NCI-H774 (cell line): ENCODE data around the gene PYDC1.
A peak's percentile ranks its signal among the peaks of the same experiment; 100 is the strongest.
"Not testable (repeated sequence)": the region's sequence is repeated elsewhere in the genome, so short reads cannot be mapped to it uniquely, and the experiment has no call there.

Experiments
- DNase-seq: peaks from one replicate; lab custom pipeline; 2025; lab: John Stamatoyannopoulos, UW

Gene PYDC1

DNA sequence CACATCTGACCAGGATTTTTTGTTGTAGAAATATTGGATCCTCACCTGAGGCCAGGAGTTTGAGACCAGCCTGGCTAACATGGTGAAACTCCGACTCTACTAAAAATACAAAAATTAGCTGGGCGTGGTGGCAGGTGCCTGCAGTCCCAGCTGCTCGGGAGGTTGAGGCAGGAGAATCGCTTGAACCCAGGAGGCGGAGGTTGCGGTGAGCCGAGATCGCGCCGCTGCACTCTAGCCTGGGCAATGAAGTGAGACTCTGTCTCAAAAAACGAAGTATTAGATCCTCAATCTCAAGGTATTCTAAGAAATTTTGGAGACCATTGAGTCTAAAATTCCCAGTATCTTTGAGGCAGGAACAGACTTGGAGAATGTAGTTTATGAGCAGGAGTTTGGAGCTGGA is 21.1 kb downstream of the PYDC1 start:
- DNase-seq = not testable (repeated sequence)

DNA sequence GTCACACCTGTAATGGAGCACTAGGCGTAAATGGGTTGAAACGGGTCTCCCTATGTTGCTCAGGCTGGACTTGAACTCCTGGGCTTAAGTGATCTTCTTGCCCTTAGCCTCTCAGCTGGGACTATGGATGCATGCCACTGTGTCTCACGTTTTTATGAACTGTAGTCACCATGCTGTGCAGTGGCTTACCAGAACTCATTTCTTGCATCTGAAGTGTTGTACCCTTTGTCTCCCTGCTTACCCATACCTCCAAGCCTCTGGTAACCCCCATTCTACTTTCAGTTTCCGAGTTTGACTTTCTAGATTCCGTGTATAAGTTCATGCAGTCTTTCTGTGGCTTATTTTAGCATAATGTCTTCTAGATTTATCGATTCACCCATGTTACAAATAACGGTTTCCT is 22.0 kb downstream of the PYDC1 start:
- no peak for DNase-seq

DNA sequence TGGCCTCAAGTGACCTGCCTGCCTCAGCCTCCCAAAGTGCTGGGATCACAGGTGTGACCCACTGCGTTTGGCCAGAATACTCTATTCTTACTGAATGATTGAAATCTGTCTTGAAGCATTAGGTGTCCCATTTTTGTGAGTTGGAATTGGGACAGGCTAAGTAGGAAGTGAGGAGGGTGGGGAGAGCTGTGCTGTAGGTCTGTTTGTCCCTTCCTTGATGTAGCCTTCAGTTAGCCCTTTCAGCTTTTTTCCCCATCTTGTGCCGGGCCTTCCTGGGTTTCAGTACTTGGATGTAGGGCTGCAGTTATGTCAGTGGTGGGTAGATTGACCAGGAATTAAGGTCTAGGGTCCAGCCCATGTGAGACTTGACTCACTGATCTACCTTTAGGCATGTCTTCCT is 23.1 kb downstream of the PYDC1 start:
- DNase-seq = no peak

DNA sequence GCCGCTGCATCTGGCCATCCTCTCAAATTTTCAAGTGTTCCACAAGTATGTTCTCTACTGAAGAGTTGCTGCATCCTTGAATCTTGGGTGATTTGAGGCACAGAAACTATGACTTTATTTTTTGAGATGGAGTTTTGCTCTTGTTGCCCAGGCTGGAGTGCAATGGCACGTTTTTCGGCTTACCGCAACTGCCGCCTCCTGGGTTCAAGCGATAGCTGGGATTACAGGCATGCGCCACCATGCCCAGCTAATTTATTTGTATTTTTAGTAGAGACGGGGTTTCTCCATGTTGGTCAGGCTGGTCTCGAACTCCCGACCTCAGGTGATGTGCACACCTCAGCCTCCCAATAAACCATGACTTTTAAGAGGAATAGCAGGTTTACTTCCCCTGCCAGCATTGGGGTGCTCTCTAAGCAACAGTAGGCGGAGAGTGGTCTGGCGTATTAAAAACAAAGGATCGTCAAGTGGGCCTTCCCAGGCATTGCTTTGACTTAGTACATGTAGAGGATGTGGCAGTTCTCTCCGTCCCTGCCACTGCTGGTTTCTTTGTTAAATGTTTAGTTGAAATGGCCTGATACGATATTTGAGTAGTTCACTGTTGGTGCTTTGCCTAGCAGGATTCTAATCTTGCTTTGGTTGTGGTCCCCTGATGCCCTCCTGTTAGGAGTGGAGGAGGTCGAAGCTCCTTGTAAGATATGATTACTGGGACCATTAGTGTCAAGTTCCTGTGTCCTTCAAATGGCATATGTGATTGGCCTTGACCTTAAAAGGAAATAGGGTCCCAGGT is 23.9 kb downstream of the PYDC1 start:
- no peak for DNase-seq

DNA sequence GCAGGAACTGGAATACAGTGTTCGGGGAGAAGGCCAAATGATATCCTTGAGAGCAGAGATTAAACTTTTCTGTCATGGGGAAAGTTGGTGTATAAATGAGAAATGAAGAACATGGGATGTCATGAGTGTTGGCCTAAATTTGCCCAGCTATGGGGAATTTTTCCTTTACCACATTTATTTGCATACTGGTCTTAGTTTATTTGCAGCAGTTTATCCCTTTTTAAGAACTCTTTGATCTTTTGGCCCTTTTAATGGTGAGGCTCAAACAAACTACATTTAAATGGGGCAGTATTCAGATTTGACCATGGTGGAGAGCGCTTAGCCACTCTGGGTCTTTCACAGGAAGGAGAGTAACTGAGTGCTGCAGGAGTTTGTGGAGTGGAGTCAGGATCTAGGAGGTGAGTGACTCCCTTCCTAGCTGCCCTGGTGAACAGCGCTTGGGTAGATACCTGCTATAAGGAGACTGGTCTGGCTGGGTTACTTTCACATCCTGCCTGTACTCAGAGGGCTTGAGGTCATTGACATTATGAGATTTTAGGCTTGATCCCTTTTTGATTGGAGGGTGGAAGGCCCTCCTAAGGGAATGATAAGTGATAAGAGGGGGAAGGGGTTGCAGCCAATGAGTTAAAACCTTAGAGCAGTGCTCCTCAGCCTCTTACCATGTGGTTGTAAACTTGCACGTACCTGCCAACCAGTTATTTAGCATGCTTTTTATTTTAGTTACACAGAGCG is 25.1 kb downstream of the PYDC1 start:
- no peak for DNase-seq

DNA sequence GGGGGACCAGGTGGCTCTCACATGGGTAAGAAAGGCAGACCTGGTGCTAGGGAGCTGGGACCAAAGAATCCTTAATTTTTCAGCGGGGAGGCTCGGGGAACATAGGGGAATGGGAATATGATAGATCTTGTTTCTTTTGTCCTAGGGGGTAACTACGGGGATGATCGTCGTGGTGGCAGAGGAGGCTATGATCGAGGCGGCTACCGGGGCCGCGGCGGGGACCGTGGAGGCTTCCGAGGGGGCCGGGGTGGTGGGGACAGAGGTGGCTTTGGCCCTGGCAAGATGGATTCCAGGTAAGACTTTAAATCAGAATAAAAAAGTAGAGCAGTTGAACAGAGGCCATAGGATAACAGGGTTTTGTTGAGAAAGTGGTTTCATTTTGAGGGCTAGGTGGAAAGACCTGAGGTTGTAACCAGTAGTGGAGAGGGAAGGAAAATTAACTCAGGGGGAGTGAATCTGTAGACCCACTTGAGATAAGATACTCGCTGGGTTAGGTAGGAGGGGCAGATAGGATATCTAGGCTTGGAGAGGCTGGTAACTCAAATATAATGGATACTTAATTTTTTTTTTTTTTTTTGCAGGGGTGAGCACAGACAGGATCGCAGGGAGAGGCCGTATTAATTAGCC is 26.0 kb downstream of the PYDC1 start:
- no peak for DNase-seq

DNA sequence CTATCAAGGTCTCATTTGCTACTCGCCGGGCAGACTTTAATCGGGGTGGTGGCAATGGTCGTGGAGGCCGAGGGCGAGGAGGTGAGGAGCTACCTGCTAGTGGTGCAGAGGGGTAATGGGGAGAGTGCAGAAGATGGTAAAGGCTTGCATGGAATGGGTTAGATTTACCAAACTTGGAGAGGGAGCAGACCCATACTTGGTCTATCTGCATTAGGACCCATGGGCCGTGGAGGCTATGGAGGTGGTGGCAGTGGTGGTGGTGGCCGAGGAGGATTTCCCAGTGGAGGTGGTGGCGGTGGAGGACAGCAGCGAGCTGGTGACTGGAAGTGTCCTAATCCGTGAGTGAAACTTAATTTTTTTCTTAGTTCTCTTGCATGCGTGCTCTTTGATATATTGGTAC is 26.9 kb downstream of the PYDC1 start:
- no peak for DNase-seq

DNA sequence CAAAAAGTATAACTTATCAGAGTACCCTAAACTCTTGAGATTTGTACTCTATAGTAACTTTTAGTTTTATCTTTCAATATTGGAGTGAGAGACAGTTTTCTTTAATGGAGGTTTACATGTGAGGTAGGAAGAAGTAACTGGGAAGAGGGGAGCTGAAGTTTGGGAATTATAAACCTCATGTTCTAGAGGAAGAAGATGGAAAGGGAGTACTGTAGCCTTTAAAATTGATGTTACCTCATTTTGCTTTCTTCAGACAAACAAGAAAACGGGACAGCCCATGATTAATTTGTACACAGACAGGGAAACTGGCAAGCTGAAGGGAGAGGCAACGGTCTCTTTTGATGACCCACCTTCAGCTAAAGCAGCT is 27.5 kb downstream of the PYDC1 start:
- DNase-seq = no peak

DNA sequence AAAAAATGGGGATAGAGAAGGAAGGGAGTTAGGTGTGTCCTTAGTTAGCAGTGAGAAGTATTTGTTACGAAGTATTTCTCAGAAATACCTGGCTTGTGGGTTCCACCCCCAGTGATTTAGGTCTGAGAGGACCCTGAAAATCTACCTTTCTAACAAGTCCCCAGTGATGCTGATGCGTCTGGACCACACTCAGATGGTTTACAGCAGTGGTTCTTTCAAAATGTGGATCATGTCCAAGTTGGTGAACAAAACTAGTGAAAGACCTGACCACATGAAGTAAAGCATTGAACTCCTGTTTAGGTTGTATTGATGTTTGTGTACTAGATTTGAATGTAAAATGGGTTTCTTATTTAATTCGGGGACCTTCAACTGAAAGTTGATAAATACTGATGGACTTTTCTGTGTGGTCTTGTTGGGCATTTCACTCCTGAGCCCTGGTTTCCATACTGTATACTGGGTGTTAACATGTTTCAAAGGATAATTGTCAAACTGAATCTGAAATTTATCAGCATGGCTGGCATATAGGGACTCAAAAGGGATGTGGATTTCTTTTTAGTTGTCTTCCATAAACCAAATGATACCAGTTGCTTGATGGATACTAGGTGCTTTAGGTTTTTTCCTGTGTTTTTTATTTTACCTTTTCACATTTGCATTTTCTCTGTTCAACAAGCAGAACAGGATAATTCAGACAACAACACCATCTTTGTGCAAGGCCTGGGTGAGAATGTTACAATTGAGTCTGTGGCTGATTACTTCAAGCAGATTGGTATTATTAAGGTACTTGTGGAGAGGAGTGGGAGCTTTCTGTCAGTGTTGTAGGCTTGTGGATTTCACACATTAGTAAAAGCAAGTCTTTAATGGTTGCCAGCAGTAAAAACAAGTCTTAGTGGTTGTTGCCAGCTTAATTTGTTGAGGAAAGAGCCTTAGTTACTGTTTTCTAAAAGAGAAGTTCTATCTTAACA is 28.2 kb downstream of the PYDC1 start:
- DNase-seq = no peak

DNA sequence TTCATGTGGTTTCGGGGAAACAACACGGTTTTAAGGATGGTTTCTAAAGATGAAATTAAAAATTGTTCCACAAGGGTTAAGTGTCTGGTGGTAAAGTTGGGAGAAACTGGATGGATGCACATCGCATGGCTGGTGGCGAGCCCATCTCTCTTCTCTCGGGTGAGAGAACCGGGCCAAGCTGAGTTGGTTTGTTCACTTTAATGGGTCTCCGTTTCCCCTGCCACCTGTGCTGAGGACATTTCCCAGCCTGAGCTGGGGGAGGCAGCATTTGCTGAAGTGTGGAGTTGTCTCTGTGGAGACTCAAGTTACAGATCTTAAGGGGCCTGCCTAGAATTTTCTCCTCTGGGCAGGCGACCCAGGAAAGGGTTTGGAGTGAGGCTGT is 29.1 kb downstream of the PYDC1 start:
- no peak for DNase-seq

DNA sequence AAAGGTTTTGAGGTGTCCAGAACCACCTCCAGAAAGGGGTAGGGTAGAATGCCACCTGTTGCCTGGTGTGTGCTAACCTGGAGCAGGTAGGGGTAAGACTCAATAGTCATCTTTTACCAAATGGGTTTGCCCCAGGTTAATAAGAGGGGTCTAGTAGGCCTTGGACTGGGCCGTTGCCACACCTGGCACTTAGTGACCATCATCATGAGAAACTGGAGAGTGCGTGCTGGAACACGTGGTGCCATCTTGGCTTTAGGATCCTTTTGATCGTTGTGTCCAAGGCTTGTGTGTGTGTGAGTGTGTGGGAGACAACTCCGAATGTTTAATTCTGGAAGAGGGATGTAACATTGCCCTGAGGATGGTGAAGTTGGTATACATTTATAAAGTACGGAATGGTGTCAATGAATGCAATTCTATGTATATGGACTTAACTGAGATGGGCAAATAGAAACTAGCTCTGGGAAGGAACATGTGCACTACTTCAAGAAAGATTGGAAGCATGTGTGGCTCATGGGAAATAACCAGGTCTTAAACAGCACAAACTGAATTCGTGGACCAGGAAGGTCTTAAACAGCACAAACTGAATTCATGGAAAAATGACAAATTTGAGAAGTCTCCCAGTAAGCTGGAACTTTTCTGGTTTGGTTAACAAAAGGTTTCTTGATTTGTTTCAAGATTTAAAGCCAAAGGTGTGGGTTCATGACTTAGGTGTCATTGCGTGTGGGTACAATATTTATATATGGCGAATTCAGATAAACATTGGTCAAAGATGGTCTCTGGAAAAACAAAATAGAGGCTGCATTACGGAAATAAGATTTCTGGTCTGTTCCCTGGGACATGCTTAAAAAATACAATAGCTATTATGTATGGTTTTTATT is 29.8 kb downstream of the PYDC1 start:
- no peak for DNase-seq

DNA sequence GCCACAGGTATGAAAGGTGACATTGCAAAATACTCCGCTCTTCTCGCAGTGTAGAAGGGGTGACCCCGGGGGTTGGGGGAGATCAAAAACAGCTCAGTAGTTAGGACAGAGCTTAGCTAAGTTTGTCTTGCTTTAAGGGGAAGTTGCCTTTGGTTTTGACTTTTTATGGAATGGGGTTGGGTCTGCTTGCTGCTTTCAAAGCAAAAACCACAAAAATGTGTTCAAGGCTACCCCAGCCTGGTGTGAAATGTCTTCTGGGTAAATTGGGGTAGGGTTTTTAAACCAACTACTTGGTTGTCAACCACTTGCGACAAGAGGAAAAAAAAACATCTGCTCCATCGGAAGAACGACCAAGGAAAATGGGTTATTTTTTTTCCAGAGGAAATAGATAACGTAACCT is 30.8 kb downstream of the PYDC1 start:
- DNase-seq = no peak

DNA sequence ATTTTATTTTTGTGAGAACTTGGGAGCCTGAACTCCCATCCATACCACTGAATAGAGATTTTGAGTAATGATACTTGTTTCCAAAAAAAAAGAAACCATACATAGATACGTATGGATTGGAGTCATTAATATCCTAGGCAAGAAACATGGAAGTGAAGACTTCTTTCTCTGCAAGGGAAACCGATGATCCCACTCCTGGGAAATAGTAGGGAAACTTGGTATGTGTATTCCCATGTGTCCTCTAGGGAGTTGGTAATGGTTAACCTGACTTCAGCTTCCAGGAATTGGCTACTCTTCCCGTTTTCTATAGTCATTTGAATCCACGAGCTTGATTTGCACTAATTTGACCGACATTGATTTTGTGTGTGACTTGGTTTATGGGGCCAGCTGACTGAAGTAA is 31.6 kb downstream of the PYDC1 start:
- no peak for DNase-seq

DNA sequence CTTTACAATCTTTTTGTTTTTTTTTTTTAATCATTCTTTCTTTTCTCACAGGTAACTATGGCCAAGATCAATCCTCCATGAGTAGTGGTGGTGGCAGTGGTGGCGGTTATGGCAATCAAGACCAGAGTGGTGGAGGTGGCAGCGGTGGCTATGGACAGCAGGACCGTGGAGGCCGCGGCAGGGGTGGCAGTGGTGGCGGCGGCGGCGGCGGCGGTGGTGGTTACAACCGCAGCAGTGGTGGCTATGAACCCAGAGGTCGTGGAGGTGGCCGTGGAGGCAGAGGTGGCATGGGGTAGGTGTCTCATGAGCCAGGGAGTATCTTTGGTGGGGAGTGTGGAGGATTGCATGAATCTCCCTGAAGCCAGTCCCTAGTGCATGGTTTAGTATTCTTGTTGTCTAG is 32.0 kb downstream of the PYDC1 start:
- no peak for DNase-seq

DNA sequence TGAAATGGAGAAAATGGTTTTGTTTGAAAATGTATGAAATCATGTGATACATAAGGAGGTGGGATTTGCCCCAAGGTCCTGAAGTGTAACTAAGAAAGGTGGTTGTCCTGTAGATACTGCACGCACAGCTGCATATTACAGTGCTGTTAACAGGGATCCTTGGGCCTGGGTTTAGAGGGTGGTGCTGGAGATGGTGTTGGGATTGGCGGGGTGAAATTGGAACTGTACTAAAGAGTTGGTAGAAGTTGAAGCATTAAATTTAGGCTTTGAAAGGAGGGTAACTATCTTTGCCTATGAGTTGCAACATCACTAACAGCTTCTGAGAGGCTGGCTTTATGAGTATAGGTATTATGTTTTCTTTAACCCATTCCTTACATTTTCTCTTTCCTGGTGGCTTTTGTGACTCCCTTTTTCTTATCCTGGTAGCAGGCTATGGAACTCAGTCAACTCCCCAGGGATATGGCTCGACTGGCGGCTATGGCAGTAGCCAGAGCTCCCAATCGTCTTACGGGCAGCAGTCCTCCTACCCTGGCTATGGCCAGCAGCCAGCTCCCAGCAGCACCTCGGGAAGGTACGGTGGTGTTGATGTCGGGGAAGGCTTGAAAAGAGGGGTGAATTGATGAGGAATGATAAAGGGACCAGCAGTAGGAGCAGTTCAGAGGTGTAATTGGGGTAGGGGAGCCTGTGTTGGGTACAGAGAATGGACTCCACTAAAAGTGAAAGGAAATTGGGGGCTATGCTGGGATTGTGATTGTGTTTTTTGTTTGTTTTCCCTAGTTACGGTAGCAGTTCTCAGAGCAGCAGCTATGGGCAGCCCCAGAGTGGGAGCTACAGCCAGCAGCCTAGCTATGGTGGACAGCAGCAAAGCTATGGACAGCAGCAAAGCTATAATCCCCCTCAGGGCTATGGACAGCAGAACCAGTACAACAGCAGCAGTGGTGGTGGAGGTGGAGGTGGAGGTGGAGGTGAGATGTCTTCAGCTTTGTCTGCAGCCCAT is 33.2 kb downstream of the PYDC1 start:
- no peak for DNase-seq

DNA sequence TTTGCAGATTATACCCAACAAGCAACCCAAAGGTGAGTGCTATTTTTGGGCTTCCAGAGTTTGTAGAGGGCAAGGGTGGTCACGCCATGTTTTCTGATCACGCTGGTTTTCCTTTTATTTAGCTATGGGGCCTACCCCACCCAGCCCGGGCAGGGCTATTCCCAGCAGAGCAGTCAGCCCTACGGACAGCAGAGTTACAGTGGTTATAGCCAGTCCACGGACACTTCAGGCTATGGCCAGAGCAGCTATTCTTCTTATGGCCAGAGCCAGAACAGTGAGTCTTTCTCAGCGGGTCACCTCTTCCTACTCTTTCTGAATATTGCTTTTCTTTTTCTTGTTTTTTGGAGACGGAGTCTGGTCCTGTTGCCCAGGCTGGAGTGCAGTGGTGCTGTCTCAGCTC is 34.5 kb downstream of the PYDC1 start:
- DNase-seq = no peak

DNA sequence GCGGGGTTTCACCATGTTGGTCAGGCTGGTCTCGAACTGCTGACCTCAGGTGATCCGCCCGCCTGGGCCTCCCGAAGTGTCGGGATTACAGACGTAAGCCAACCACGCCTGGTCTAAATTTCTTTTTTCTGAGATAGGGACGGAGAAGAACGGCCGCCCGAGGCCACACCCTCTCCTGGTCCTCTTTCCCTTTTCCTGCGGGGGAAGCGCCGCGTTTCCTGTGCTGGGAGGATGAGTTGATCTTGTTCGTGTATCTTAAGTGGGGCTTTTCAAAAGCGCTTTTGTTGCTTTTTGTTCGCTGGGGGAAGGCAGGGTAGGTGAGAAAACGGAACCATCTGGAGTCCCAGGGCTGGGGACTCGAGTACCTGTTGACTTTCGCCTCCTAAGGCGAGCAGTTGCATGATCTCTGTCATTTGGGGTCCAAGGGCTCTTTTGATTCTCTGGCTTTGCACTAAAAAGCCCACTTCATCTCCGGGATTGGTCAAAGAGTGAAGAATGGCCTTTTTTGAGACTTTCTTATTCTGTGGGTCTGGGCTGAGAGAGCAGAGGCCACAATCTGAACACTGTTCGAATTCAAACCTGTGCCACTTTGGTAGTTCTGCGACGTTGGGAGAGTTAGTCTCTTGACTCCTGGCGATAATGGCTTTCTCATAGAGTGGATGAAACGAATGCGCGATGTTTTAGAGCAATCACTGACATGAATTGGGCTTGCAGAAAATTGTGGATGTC is 35.7 kb downstream of the PYDC1 start:
- DNase-seq = no peak

DNA sequence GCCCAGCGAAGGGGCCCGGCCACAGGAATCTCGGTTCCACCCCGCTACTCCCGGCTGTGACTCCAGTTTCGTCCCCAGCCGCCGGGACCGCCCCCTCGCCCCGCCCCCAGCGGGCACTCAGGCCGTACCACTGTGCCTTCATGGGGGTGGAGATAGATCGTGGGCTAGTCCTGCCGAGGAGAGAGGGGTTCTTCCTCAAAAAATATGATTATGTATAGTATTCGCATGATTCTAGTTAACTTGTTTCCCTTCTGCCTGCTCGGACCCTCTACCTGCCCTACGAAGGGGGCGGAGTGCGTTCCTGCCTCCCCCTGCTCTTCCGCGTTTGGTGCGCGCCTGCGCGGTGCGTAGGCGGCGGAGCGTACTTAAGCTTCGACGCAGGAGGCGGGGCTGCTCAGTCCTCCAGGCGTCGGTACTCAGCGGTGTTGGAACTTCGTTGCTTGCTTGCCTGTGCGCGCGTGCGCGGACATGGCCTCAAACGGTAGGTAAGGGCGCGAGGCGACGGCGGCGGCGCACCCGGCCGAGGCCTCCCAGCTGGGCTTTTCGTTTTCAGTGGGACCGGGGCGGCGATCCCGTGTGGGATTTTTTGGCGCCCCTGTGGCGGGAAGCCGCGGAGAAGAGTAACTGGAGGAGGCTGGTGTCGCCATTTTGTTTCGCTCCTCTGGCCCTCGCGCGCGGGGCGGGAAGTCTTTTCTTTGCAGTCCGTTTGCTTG is 37.0 kb downstream of the PYDC1 start, which contains the start of gene FUS:
TSS of gene FUS (plus strand) at position 393 of the 713 bp plus-strand sequence. CDS start at position 469, 76 bp downstream.
- DNase-seq = peak; percentile 85
